ENCODE results near the gene SEBOX. TPM values are rescaled to one million over a fixed set of nuclear protein-coding genes. Genes with fewer than 3 reads are reported as not detected.

Gene SEBOX
- total RNA-seq, 1 donor: not detected

GRCh38 chr17:28357901-28358197, 7.2 kb downstream of the SEBOX start:
- H3K36me3 ChIP-seq (ENCODE audit: insufficient read depth, low read length): peaks cover 65% of the 10 kb centered on the region
- DNase-seq (ENCODE audit: insufficient read length, low spot score, missing footprints): no peak
- peaks cover 17% of the 10 kb centered on the region for H3K4me1 ChIP-seq (ENCODE audit: insufficient read depth, low read length)
- H3K79me2 ChIP-seq (ENCODE audit: insufficient read depth, low read length): peaks cover 50% of the 10 kb centered on the region
- peak overlapping the region; percentile 88 for H3K4me2 ChIP-seq (ENCODE audit: insufficient read depth, low read length)
- peaks cover 4% of the 10 kb centered on the region for H4K20me1 ChIP-seq (ENCODE audit: insufficient read depth, low read length)
- H3K27ac ChIP-seq (ENCODE audit: low read depth, low read length): peak overlapping the region; percentile 82
- peak overlapping the region; percentile 90 for H2AFZ ChIP-seq (ENCODE audit: low read length)
- H3K4me3 ChIP-seq (ENCODE audit: insufficient read depth, low read length): peak overlapping the region; percentile 89
- no peaks in the 10 kb centered on the region for H3K9me3 ChIP-seq (ENCODE audit: low read depth, low read length)
- H3K27me3 ChIP-seq (ENCODE audit: insufficient read depth, low read length): no peaks in the 10 kb centered on the region
- no peak for TF ChIP-seq CTCF (IDR thresholded peaks at IDR 0.05; ENCODE audit: extremely low read depth, low read depth, low read length)

GRCh38 chr17:28357061-28357900, 7.7 kb downstream of the SEBOX start, which contains the start of gene POLDIP2:
Gene POLDIP2 (minus strand): TSS chr17:28357527. CDS start chr17:28357448, 79 bp downstream.
- Histone ChIP-seq H3K4me3 (ENCODE audit: insufficient read depth, low read length) (peak within 1 kb of the TSS; percentile 89), H3K9me3 (ENCODE audit: low read depth, low read length) (no peaks in the 10 kb centered on the region), H2AFZ (ENCODE audit: low read length) (peak within 1 kb of the TSS; percentile 90), H3K4me1 (ENCODE audit: insufficient read depth, low read length) (peaks cover 17% of the 10 kb centered on the region), H3K4me2 (ENCODE audit: insufficient read depth, low read length) (peak within 1 kb of the TSS; percentile 88), H3K27ac (ENCODE audit: low read depth, low read length) (peak within 1 kb of the TSS; percentile 87), H3K36me3 (ENCODE audit: insufficient read depth, low read length) (peaks cover 64% of the 10 kb centered on the region), H3K79me2 (ENCODE audit: insufficient read depth, low read length) (peaks cover 50% of the 10 kb centered on the region), H3K27me3 (ENCODE audit: insufficient read depth, low read length) (no peaks in the 10 kb centered on the region), H4K20me1 (ENCODE audit: insufficient read depth, low read length) (peaks cover 4% of the 10 kb centered on the region)
- peak; percentile 99 for DNase-seq (ENCODE audit: insufficient read length, low spot score, missing footprints)
- no peak for TF ChIP-seq CTCF (IDR thresholded peaks at IDR 0.05; ENCODE audit: extremely low read depth, low read depth, low read length)

- H3K36me3 ChIP-seq (ENCODE audit: insufficient read depth, low read length): peaks cover 85% of the 10 kb centered on the region
- no peak for DNase-seq (ENCODE audit: insufficient read length, low spot score, missing footprints)
Measured at GRCh38 chr17:28350271-28350670, 14.7 kb downstream of the SEBOX start.

More at GRCh38 chr17:28350271-28350670, 14.7 kb downstream of the SEBOX start:
- no peak for TF ChIP-seq CTCF (IDR thresholded peaks at IDR 0.05; ENCODE audit: extremely low read depth, low read depth, low read length)
- H3K4me2 ChIP-seq (ENCODE audit: insufficient read depth, low read length): no peak overlapping the region
- H3K4me3 ChIP-seq (ENCODE audit: insufficient read depth, low read length): no peak overlapping the region
- H3K4me1 ChIP-seq (ENCODE audit: insufficient read depth, low read length): peaks cover 28% of the 10 kb centered on the region
- no peaks in the 10 kb centered on the region for H3K27me3 ChIP-seq (ENCODE audit: insufficient read depth, low read length)
- H3K9me3 ChIP-seq (ENCODE audit: low read depth, low read length): no peaks in the 10 kb centered on the region
- H3K27ac ChIP-seq (ENCODE audit: low read depth, low read length): no peak overlapping the region
- peaks cover 8% of the 10 kb centered on the region for H4K20me1 ChIP-seq (ENCODE audit: insufficient read depth, low read length)
- H3K79me2 ChIP-seq (ENCODE audit: insufficient read depth, low read length): peaks cover 17% of the 10 kb centered on the region
- no peak overlapping the region for H2AFZ ChIP-seq (ENCODE audit: low read length)

Data from osteoblast (primary cell).